ENCODE measurements around the gene PAOX.

DNA sequence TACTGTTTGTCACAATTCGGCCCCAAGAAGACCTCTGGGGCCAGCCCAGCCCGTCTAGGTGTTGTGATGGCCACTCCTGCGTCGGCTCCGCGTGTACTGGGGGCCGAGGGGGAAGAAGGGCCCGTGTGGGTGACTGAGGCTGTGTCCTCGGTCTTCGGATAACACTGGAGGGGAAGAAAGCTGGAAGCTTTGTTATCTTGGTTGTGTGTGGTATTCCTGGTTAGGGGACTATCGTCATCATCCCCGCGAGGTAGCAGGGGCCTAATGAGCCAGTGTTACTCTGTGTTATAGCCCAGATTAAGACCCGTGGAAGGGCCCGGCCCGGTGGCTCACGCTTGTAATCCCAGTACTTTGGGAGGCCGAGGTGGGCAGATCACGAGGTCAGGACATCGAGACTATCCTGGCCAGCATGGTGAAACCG, 15.7 kb downstream of the PAOX start:
- no peak for TF ChIP-seq POLR2A (IDR thresholded peaks at IDR 0.05)
- TF ChIP-seq, protein P1, sequence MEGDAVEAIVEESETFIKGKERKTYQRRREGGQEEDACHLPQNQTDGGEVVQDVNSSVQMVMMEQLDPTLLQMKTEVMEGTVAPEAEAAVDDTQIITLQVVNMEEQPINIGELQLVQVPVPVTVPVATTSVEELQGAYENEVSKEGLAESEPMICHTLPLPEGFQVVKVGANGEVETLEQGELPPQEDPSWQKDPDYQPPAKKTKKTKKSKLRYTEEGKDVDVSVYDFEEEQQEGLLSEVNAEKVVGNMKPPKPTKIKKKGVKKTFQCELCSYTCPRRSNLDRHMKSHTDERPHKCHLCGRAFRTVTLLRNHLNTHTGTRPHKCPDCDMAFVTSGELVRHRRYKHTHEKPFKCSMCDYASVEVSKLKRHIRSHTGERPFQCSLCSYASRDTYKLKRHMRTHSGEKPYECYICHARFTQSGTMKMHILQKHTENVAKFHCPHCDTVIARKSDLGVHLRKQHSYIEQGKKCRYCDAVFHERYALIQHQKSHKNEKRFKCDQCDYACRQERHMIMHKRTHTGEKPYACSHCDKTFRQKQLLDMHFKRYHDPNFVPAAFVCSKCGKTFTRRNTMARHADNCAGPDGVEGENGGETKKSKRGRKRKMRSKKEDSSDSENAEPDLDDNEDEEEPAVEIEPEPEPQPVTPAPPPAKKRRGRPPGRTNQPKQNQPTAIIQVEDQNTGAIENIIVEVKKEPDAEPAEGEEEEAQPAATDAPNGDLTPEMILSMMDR (IDR thresholded peaks at IDR 0.05): no peak
- no peak for TF ChIP-seq POLR2AphosphoS5 (IDR thresholded peaks at IDR 0.05; ENCODE audit: insufficient read depth in 1 of 2, low read depth in 1 of 2)
